HepG2 (cell line): Measurements from ENCODE around the gene TSPAN5.

Experiments used
- ELF1 ChIP-seq: sonication (generic); formaldehyde crosslinking; IDR thresholded peaks from 2 replicates; pipeline ENCODE4 v1.4.0; 2020; ENCODE audit warnings: missing genetic modification reagents
- HDAC2 ChIP-seq: sonication (generic); formaldehyde crosslinking; IDR thresholded peaks from 2 replicates; pipeline ENCODE4 v1.4.0; 2020; ENCODE audit warnings: missing genetic modification reagents
- JUND ChIP-seq: sonication (generic); formaldehyde crosslinking; IDR thresholded peaks from 2 replicates; pipeline ENCODE4 v1.8.0; 2022; ENCODE audit warnings: mild to moderate bottlenecking, missing genetic modification reagents
- KDM1A ChIP-seq: IDR thresholded peaks from 2 replicates; pipeline ENCODE4 v1.6.1; 2016; ENCODE audit warnings: missing compliant biosample characterization
- NR3C1 ChIP-seq: sonication (generic); formaldehyde crosslinking; IDR thresholded peaks from 2 replicates; pipeline ENCODE4 v1.4.0; 2020; ENCODE audit warnings: missing genetic modification reagents
- POLR2A ChIP-seq, 2 experiments: IDR thresholded peaks; 2 replicates each; pipeline ENCODE4 v1.6.1; 2011; ENCODE audit warnings: low read depth in 2 of 2, low read length in 2 of 2, mild to moderate bottlenecking in 1 of 2, moderate library complexity in 1 of 2; ENCODE audit not compliant: insufficient read depth in 1 of 2
- SP1 ChIP-seq, 2 experiments: fragments of 450-650 bp in 1 of 2; sonication (generic) in 1 of 2; formaldehyde crosslinking in 1 of 2; IDR thresholded peaks; 2 replicates each; pipeline versions ENCODE4 v1.4.0 to v1.6.1; 2016 to 2020; ENCODE audit warnings: missing genetic modification reagents in 1 of 2
- ZFYVE20 ChIP-seq: sonication (generic); formaldehyde crosslinking; IDR thresholded peaks from 2 replicates; pipeline ENCODE4 v1.8.0; 2023; ENCODE audit warnings: low read depth, mild to moderate bottlenecking, moderate library complexity, missing genetic modification reagents, borderline replicate concordance
- ZNF660 ChIP-seq: sonication (generic); formaldehyde crosslinking; IDR thresholded peaks from 2 replicates; pipeline ENCODE4 v1.5.1; 2020; ENCODE audit warnings: mild to moderate bottlenecking, low read depth, missing genetic modification reagents, borderline replicate concordance
- ZNF746 ChIP-seq: sonication (generic); formaldehyde crosslinking; IDR thresholded peaks from 2 replicates; pipeline ENCODE4 v1.8.0; 2022; ENCODE audit warnings: mild to moderate bottlenecking, missing genetic modification reagents
- TF ChIP-seq, protein P1 (sequence below): sonication (generic); formaldehyde crosslinking; IDR thresholded peaks from 2 replicates; pipeline ENCODE4 v1.5.0; 2020; ENCODE audit warnings: mild to moderate bottlenecking, missing genetic modification reagents, borderline replicate concordance

DNA sequence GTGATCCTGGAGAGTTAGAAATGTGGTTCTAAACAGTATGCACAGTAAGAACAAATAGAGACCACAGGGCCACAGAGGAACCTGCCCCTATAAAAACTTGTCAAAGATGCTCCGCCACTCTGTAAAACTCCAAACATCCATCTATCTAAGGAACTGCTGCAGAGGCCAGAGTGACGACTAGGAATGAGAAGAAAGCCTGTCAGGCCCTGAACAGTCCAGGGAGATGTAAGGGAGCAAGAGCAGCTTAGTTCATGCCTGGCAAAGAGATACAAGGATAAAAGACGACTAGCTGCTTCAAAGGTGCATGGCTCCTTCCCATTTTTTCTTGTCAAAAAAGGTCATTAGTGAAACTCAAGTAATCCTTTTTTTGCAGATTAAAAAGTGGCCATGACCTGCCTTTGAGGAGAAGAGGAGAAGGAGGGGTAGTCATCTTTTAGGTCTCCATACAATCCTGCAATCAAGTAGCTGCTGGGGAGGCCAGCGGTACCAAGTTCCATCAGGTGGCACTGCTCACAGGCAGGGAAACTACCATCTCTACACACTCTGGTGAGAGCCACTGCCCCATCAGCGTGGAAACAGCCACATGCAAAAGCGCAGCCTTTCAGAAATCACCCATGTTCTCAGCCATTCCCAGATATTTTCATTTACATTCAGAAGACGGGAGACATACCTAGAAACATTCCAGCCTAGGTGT is 162.1 kb downstream of the TSPAN5 start:
- TF ChIP-seq POLR2A (IDR thresholded peaks at IDR 0.05; ENCODE audit: insufficient read depth in 1 of 2, low read depth in 2 of 2, low read length in 2 of 2) = no peak
- no peak for TF ChIP-seq SP1 (IDR thresholded peaks at IDR 0.05)
- TF ChIP-seq SP1 (CRISPR knock-in tag; IDR thresholded peaks at IDR 0.05) = no peak
- no peak for TF ChIP-seq ZFYVE20 (CRISPR knock-in tag)
- TF ChIP-seq JUND (CRISPR knock-in tag) = no peak
- no peak for TF ChIP-seq NR3C1
- no peak for TF ChIP-seq ZNF660 (CRISPR knock-in tag)
- no peak for TF ChIP-seq KDM1A (CRISPR knock-in tag)
- TF ChIP-seq HDAC2 (CRISPR knock-in tag) = no peak
- no peak for TF ChIP-seq ZNF746 (CRISPR knock-in tag)
- no peak for TF ChIP-seq ELF1 (CRISPR knock-in tag)
- TF ChIP-seq, protein P1, sequence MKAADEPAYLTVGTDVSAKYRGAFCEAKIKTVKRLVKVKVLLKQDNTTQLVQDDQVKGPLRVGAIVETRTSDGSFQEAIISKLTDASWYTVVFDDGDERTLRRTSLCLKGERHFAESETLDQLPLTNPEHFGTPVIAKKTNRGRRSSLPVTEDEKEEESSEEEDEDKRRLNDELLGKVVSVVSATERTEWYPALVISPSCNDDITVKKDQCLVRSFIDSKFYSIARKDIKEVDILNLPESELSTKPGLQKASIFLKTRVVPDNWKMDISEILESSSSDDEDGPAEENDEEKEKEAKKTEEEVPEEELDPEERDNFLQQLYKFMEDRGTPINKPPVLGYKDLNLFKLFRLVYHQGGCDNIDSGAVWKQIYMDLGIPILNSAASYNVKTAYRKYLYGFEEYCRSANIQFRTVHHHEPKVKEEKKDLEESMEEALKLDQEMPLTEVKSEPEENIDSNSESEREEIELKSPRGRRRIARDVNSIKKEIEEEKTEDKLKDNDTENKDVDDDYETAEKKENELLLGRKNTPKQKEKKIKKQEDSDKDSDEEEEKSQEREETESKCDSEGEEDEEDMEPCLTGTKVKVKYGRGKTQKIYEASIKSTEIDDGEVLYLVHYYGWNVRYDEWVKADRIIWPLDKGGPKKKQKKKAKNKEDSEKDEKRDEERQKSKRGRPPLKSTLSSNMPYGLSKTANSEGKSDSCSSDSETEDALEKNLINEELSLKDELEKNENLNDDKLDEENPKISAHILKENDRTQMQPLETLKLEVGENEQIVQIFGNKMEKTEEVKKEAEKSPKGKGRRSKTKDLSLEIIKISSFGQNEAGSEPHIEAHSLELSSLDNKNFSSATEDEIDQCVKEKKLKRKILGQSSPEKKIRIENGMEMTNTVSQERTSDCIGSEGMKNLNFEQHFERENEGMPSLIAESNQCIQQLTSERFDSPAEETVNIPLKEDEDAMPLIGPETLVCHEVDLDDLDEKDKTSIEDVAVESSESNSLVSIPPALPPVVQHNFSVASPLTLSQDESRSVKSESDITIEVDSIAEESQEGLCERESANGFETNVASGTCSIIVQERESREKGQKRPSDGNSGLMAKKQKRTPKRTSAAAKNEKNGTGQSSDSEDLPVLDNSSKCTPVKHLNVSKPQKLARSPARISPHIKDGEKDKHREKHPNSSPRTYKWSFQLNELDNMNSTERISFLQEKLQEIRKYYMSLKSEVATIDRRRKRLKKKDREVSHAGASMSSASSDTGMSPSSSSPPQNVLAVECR = no peak
